HG02623 (cell line): Measurements from ENCODE around the gene MIER2.
"Not testable (repeated sequence)": the region's sequence is repeated elsewhere in the genome, so short reads cannot be mapped to it uniquely, and the experiment has no call there.

Experiments used
- ATAC-seq: cut with Tn5 transposase; IDR thresholded peaks from one replicate; pipeline ENCODE4 v1.9.1; 2021; ENCODE audit warnings: moderate library complexity; ENCODE audit not compliant: unreplicated experiment

Gene MIER2, protein sequence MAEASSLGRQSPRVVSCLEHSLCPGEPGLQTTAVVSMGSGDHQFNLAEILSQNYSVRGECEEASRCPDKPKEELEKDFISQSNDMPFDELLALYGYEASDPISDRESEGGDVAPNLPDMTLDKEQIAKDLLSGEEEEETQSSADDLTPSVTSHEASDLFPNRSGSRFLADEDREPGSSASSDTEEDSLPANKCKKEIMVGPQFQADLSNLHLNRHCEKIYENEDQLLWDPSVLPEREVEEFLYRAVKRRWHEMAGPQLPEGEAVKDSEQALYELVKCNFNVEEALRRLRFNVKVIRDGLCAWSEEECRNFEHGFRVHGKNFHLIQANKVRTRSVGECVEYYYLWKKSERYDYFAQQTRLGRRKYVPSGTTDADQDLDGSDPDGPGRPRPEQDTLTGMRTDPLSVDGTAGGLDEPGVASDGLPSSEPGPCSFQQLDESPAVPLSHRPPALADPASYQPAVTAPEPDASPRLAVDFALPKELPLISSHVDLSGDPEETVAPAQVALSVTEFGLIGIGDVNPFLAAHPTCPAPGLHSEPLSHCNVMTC

DNA sequence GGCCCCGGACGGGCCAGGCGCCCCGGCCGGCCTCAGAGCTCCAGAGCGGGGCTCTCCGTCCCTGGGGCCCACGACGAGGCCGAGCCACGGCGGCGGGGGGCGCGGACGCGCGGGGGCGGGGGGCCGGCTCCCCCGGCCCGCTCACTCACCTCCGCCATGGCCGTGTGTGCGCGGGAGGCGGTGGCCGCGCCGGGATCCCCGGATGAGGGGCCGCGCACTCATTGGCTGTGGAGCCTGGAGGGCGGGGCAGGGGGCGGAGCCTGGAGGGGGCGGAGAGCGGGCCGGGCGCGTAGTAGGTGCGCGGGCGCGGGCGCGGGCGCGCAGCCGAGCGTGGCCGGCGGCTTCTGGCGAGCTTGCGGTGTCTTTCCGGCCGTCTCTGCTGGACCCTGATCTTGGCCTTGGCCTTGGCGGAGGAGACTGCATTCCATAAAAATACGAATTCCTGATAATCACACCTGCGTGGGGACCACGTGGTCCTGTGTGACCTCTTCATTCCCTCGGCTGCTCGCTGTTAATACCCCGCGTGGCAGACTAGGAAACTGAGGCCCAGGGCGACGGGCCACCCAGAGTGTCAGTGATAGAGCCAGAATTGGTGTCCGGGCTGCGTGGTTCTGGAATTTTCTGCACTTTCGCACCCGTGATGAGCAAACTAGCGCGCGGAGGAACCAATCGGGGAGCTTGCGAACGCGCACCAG lies at the start of gene MIER2:
MIER2 (minus strand) TSS at position 172 of the 695 bp plus-strand sequence; CDS start at position 158, 14 bp downstream.
- peak; percentile 80 for ATAC-seq

DNA sequence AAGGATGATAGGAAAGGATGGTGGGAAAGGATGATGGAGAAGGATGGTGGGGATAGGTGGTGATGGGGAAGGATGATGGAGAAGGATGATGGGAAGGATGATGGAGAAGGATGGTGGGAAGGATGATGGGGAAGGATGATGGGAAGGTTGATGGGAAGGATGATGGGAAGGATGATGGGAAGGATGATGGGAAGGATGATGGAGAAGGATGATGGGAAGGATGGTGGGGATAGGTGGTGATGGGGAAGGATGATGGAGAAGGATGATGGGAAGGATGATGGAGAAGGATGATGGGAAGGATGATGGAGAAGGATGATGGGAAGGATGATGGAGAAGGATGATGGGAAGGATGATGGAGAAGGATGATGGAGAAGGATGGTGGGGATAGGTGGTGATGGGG lies 49.0 kb upstream of the MIER2 start:
- ATAC-seq, result not testable (repeated sequence)

DNA sequence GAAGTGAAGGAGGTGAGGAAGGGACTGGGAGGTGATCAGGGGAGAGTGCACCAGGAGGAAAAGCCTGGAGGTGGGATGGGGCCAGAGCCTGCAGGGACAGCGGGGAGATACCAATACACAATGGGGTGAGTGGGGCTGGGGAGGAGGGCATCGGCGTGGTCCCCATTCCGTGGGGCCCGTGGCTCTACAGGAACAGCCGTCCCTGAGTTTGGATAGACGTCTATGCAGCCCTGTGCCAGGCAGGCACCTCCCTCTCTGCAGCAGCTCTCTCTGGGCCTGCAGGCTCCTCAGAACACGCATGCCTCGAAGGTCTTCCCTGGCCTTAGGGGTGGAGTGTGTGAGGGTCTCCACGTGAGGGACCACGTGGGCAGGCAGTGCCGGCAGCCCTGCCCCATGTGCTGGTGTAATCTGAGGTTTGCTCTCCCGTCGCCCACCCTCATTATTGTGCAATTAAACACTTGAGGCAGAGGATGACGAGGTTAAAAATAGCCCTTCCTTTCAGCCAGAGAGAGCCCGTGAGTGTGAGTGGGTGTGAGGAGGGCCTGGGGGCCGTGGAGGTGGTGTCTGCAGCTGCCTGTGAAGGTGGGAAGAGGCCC lies 47.9 kb upstream of the MIER2 start:
- no peak for ATAC-seq

DNA sequence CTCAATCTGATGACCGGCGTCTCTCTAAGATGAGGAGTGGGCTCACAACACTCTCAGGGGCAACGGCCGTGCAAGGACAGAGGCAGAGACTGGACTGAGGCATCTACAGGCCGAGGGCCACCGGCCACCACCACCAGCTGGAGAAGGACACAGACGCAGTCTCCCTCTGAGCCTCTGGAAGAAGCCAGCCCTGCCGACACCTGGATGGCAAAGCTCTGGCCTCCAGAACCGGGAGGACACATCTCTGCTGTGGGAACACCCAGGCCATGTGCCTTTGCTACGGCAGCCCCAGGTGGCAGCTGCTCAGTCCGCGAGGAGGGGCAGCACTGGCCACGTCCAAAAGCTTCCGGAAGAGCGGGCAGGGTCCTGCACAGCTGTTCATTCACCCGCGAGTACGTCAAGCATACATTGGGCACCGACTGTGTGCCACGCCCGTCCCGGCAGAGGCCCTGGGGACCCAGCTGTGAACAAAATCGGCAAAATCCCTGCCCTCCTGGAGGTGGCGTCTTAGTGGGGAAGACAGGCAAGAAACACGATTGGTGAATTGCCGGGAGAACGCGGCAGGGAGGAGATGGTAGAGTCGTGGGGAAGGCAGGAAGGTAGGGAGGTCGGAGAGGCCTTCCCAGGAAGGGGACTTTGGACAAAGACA lies 47.3 kb upstream of the MIER2 start:
- ATAC-seq, result no peak

DNA sequence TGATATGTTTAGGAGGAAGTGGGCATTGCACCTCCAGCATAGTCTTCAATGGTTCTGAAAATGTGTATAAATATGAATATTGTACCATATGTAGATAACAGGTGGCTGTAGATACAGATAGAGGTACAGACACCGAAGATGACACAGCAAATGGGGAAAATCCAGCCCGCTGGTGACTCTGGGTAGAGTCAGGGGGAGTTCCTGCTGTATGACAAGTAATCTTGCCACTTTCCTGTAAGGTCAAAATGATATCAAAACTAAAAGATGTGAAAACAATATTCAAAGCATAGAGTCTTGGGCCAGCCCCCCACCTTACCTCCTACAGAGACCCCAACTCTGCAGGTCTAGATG lies 46.6 kb upstream of the MIER2 start:
- ATAC-seq, result no peak

DNA sequence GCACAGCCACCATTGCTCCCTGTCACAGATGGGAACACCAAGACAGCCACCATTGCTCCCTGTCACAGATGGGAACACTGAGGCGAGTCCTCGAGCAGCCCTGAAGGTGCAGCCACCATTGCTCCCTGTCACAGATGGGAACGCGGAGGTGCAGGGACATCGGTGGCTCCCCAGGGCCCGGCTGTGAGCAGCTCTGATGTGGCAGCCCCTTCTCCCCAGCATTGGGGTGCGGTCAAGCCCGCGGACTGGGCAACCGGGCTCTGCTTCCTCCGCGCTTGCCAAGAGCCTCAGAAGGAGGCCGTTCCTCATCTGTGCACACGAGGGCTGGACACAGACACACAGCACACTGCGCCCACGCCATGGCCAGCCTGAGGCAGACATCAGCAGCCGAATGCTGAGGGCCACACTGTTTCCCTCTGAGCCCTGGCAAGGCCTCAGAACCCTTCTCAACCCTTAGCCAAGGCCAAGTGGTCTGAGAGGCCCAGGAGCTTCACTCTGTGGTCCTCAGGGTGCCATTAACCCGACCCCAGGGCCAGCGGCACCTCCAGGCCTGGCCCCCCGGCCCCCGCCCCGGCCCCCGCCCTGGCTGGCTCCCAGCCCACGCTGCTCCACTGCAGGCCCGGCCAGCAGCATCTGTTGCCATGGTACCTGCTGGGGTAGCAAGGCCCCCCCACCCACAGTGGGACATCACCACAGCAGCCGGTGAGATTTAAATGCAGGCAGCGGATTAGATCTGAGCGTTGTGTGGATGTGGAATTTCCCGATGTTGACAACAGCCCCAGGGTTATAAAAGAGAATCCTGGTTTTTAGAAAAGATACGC lies 46.0 kb upstream of the MIER2 start:
- ATAC-seq, result no peak

DNA sequence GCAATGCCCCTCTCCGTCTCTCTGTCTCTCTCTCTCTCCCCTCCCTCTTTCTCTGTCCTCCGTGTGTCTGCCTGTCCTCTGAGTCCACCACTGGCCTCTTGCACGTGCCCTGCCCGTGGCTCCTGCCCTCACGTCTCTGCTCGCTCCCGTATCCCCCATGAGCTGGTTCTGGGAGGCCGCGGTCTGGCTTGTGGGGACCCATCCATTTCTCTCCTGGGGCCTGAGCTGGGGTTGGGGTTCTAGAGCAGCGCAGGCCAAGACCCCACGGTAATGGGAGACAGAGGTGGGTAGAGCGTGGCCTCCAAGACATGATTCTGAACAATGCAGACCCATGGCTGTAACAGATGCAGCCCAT lies 45.3 kb upstream of the MIER2 start:
- no peak for ATAC-seq

DNA sequence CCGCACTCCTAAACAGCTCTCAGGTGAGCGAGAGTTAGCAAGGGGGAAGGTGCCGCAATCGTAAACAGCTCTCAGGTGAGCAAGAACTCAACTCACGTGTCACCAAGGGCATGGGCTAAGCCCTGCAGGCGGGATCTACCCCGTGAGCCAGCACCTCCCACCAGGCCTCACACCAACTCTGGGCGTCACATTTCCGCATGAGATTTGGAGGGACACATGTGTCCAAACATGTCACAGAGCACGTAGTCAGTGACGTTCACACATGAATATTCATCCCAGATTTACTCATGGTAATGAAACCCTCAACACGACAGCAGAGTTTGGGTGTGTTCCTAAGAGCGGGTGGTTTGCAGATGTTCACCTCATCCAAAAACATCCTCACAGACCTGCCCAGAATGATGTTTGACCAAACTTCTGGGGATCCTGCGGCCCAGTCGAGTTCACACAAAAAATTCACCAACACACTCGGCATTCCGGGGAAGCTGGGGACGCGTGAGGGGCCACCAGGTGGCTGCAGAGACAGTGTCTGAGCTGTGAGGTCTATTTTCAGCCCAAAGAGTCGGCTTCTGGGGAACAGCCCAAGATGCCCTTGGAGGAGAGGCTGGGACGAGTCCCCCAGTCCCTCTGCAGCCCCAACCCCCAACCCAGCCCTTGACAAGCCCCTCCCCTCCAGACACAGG lies 44.8 kb upstream of the MIER2 start:
- ATAC-seq, result no peak

DNA sequence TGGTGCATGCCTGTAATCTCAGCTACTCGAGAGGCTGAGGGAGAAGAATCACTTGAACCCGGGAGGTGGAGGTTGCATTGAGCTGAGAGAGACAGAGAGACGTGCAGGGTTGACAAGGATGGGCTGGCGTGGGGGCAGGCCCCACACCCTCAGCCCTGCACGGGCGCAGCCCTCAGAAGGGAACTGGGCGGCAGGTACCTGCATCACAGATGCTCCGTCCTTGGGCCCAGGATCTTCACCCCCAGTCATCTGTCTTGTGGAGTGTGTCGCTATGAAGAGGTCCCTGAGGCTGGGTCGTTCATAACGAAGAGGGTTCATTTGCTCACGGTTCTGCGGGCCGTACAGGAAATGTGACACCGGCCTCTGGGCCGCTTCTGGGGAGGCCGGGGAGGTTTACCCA lies 44.1 kb upstream of the MIER2 start:
- no peak for ATAC-seq

DNA sequence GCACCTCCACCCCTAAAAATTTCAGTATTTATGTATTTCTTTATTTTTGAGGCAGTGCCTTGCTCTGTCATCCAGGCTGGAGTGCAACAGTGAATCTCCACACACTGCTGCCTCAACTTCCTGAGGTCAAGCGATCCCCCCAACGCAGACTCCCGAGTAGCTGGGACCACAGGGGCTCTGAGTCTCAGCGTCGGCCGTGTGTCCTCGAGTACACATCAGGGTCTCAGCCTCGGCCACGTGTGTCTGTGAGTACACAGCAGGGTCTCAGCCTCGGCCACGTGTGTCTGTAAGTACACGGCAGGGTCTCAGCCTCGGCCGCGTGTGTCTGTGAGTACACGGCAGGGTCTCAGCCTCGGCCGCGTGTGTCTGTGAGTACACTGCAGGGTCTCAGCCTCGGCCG lies 43.2 kb upstream of the MIER2 start:
- ATAC-seq, result no peak

DNA sequence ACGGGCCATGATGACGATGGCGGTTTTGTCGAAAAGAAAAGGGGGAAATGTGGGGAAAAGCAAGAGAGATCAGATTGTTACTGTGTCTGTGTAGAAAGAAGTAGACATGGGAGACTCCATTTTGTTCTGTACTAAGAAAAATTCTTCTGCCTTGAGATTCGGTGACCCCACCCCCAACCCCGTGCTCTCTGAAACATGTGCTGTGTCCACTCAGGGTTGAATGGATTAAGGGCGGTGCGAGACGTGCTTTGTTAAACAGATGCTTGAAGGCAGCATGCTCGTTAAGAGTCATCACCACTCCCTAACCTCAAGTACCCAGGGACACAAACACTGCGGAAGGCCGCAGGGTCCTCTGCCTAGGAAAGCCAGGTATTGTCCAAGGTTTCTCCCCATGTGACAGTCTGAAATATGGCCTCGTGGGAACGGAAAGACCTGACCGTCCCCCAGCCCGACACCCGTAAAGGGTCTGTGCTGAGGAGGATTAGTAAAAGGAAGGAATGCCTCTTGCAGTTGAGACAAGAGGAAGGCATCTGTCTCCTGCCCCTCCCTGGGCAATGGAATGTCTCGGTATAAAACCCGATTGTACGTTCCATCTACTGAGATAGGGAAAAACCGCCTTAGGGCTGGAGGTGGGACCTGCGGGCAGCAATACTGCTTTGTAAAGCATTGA lies 42.2 kb upstream of the MIER2 start:
- ATAC-seq, result not testable (repeated sequence)

DNA sequence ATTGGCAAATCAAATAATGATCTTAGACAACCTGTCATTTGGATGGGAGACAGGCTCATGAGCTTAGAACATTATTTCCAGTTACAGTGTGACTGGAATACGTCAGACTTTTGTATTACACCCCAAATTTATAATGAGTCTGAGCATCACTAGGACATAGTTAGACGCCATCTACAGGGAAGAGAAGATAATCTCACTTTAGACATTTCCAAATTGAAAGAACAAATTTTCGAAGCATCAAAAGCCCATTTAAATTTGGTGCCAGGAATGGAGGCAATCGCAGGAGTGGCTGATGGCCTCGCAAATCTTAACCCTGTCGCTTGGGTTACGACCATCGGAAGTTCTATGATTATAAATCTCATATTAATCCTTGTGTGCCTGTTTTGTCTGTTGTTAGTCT lies 41.6 kb upstream of the MIER2 start:
- not testable (repeated sequence) for ATAC-seq

DNA sequence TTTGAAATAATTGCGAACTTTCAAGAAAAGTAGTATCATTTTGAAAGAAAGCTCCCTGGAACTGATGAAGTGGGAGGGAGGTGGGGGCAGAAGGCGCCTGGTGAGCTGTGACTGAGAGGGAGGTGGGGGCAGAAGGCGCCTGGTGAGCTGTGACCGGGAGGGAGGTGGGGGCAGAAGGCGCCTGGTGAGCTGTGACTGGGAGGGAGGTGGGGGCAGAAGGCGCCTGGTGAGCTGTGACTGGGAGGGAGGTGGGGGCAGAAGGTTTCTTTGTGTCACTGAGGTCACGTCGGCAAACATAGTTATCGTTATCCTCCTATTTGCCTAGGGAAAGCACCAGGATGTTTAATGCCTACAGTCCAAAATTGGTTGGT lies 40.2 kb upstream of the MIER2 start:
- no peak for ATAC-seq

DNA sequence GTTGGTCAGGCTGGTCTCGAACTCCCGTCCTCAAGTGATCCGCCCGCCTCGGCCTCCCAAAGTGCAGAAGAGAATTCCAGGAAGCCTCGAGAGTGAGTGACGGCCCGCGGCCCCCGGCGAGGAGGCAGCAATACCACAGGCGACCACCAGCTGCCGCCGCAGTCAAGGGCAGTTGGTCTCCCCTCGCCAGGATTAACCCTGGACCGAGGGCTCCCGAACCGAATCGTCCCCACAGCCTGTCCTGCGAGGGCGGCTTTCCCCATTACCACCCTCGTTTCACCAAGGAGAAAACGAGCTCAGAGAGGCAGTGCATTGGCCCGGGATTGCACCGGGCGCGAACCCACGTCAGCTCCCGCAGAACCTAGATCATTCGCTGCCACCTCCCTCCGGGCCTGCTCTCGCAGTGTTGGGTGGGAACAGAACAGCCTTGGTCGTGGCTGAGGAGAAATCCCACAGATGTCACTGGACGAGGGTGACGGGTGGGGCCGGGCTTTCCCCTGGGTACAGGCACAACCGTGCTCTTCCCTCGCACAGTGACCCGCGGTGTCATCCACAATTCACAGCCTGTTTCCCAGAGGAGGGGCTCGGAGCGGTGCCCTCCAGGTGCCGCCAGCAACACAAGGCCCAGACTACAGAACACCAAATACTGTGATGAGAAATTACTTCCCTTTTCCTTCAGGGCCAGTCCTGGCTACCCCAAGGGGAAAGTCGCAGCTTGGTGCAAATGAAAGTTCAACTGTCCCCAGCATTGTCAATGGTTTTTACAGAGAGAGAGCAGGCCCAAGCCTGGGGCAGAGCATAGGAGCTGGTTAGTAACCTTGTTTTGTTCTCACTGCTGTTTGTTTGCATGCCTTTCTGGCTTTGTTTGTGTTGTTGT lies 39.6 kb upstream of the MIER2 start:
- no peak for ATAC-seq

DNA sequence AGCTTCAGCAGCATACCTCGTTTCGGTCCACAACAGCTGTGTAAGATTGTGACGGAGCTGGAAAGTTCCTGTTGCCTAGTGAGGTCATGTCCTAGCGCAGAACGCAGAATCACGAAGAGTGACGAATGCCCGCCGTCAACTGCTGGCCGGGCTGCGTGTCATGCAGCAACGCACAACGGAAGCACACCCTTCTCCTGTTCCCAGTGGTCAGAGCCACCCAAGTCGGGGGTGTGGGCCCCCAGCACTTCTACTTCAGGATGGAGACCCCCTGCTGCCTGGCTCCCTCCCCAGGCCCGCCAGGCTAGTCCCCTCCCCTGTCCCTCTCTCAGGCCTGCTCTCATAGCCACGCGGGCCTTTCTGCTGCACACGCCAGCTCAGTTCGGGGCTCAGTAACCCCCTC lies 38.4 kb upstream of the MIER2 start:
- ATAC-seq, result no peak

DNA sequence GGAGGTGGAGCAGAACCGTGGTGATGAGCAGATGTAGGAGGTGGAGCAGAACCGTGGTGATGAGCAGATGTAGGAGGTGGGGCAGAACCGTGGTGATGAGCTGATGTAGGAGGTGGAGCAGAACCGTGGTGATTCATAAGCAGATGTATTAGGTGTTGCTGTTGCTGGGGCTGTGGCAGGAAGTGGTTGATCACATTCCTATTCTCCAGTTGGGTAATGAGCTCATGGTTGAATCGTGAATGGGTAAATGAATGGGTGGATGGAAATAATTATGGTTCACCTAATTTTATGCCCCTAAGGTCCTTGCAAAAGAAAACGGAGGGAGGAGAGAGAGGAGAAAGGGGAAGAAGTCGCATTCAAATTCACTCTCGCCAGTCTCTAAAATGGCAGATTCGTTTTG lies 38.0 kb upstream of the MIER2 start:
- not testable (repeated sequence) for ATAC-seq

DNA sequence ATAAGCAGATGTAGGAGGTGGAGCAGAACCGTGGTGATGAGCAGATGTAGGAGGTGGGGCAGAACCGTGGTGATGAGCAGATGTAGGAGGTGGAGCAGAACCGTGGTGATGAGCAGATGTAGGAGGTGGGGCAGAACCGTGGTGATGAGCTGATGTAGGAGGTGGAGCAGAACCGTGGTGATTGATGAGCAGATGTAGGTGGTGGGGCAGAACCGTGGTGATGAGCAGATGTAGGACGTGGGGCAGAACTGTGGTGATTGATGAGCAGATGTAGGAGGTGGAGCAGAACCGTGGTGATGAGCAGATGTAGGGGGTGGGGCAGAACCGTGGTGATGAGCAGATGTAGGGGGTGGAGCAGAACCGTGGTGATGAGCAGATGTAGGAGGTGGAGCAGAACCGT lies 37.3 kb upstream of the MIER2 start:
- ATAC-seq, result not testable (repeated sequence)

DNA sequence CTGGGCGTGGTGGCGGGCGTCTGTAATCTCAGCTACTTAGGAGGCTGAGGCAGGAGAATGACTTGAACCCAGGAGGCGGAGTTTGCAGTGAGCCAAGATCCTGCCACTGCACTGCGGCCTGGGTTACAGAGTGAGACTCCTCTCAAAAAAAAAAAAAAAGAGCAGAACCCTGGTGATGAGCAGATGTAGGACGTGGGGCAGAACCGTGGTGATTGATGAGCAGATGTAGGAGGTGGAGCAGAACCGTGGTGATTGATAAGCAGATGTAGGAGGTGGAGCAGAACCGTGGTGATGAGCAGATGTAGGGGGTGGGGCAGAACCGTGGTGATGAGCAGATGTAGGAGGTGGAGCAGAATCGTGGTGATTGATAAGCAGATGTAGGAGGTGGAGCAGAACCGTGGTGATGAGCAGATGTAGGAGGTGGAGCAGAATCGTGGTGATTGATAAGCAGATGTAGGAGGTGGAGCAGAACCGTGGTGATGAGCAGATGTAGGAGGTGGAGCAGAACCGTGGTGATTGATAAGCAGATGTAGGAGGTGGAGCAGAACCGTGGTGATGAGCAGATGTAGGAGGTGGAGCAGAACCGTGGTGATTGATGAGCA lies 36.1 kb upstream of the MIER2 start:
- not testable (repeated sequence) for ATAC-seq
